Measurements from ENCODE around the gene CERS6. TPM values are rescaled to one million over a fixed set of nuclear protein-coding genes. Genes with fewer than 3 reads are reported as not detected.

The CERS6 gene
- total and polyA plus RNA-seq, 2 donors from 2014 or later, result 9.4 to 18.8 TPM

DNA sequence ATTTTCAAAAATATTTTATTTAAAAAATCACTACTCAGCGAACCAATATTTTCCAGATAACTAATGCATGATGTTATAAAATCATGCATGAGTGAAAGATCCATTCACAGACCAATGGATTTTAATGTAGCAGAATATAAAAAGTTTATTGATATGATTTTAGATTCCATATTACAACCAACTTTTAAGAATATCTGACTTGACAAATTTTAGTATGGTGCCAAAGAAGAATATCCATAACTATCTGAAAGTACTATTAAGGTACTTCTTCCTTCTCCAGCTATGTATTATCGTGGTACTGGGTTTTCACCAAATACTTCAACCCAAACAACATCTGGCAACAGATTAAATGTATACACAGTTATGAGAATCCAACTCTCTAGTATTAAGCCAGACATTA, 246.5 kb downstream of the CERS6 start:
- Histone ChIP-seq H3K9ac (ENCODE audit: low read length in 3 of 3) (no peak overlapping the region), H3K27ac (ENCODE audit: low read depth in 2 of 2, low read length in 2 of 2) (no peak overlapping the region), H3K9me3 (ENCODE audit: control insufficient read depth in 2 of 3, insufficient read depth in 1 of 3, low read length in 3 of 3) (no peaks in the 10 kb centered on the region), H3K4me3 (ENCODE audit: low read length in 3 of 3) (no peak overlapping the region), H3K36me3 (ENCODE audit: control insufficient read depth in 2 of 3, insufficient read depth in 3 of 3, low read length in 3 of 3) (no peaks in the 10 kb centered on the region), H3K4me1 (ENCODE audit: control insufficient read depth in 2 of 3, insufficient read depth in 2 of 3, low read depth in 1 of 3, low read length in 3 of 3) (no peaks in the 10 kb centered on the region), H3K27me3 (ENCODE audit: control insufficient read depth, insufficient read depth, low read length) (no peaks in the 10 kb centered on the region)
- no peak for DNase-seq
- no peak for FAIRE-seq
- intact Hi-C loops (cut with DNase I), result no loop called here
- TF ChIP-seq, protein P1, sequence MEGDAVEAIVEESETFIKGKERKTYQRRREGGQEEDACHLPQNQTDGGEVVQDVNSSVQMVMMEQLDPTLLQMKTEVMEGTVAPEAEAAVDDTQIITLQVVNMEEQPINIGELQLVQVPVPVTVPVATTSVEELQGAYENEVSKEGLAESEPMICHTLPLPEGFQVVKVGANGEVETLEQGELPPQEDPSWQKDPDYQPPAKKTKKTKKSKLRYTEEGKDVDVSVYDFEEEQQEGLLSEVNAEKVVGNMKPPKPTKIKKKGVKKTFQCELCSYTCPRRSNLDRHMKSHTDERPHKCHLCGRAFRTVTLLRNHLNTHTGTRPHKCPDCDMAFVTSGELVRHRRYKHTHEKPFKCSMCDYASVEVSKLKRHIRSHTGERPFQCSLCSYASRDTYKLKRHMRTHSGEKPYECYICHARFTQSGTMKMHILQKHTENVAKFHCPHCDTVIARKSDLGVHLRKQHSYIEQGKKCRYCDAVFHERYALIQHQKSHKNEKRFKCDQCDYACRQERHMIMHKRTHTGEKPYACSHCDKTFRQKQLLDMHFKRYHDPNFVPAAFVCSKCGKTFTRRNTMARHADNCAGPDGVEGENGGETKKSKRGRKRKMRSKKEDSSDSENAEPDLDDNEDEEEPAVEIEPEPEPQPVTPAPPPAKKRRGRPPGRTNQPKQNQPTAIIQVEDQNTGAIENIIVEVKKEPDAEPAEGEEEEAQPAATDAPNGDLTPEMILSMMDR (IDR thresholded peaks at IDR 0.05; ENCODE audit: borderline replicate concordance, extremely low read depth, insufficient read depth), result no peak

DNA sequence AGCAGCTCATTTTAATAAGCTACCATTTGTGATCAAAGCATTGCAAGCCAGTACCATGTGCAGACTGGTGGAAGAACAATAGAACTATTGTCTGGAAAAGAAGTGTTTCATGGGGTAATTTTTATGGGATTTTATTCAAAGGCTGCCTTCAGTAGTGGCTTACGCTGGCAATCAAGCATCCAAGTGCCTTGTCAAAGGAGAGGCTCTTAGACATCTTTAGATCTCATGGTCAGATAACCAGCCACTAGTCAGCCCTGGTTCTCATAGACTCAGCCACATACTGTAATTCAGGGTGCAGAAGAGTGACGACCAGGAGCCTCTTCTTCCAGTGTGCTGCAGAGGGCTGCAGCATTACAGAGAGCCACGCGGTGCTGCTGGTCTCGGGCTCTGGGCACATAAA, 247.9 kb downstream of the CERS6 start:
- H3K27me3 ChIP-seq (ENCODE audit: control insufficient read depth, insufficient read depth, low read length), result no peaks in the 10 kb centered on the region
- peak in 1 of 5 donors; percentile 8 for DNase-seq
- FAIRE-seq, result no peak
- H3K27ac ChIP-seq (ENCODE audit: low read depth in 2 of 2, low read length in 2 of 2), result no peak overlapping the region
- H3K4me1 ChIP-seq (ENCODE audit: control insufficient read depth in 2 of 3, insufficient read depth in 2 of 3, low read depth in 1 of 3, low read length in 3 of 3), result no peaks in the 10 kb centered on the region
- H3K4me3 ChIP-seq (ENCODE audit: low read length in 3 of 3), result no peak overlapping the region
- no peaks in the 10 kb centered on the region for H3K9me3 ChIP-seq (ENCODE audit: control insufficient read depth in 2 of 3, insufficient read depth in 1 of 3, low read length in 3 of 3)
- intact Hi-C loops (cut with DNase I), result no loop called here
- H3K36me3 ChIP-seq (ENCODE audit: control insufficient read depth in 2 of 3, insufficient read depth in 3 of 3, low read length in 3 of 3), result no peaks in the 10 kb centered on the region
- H3K9ac ChIP-seq (ENCODE audit: low read length in 3 of 3), result no peak overlapping the region
- TF ChIP-seq, protein P1 (IDR thresholded peaks at IDR 0.05; ENCODE audit: borderline replicate concordance, extremely low read depth, insufficient read depth), result no peak

DNA sequence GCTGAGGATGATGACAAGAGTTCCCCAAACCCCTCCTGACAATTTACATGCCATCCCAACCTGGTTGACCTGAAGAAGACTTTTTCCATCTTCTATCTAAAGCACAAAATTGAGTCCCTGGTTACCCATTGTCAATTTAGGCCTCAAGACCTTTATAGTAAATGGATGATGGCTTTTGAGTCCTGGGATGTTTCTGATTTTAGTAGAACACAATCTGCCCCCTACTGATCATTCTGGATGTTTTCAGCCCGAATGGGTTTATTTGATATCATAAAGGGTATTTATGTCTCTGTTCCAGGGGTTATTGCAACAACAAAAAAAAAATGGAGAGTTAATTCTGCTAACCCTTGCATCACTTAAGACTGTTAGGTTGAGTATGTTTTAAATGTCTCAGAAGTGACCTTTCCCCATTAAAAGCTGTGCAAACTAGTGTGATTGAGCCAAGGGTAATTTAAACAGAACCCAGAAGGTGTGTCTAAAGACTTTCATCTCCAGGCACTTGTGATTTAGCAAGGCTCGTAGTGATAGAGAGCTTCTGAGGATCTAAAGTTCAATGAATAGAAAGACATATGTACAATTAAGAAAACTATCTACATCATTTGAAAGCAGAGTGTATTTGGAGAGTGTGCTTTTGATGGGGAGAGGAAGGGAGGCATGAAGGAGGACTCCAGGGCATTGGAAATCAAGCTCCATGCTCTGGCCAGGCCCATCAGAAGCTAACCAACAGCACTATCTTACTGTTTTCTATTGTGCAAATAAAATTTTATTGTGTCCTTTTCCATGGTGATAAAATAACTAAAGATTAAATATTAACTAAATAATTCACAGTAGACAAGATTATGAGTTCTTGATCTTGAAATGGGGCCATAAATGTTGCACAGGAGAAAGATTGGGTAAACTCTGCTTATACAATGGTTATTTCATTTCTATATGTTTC, 249.7 kb downstream of the CERS6 start:
- Histone ChIP-seq H3K4me3 (ENCODE audit: low read length in 3 of 3) (no peak overlapping the region), H3K9ac (ENCODE audit: low read length in 3 of 3) (no peak overlapping the region), H3K4me1 (ENCODE audit: control insufficient read depth in 2 of 3, insufficient read depth in 2 of 3, low read depth in 1 of 3, low read length in 3 of 3) (no peaks in the 10 kb centered on the region), H3K27ac (ENCODE audit: low read depth in 2 of 2, low read length in 2 of 2) (no peak overlapping the region), H3K9me3 (ENCODE audit: control insufficient read depth in 2 of 3, insufficient read depth in 1 of 3, low read length in 3 of 3) (no peaks in the 10 kb centered on the region), H3K36me3 (ENCODE audit: control insufficient read depth in 2 of 3, insufficient read depth in 3 of 3, low read length in 3 of 3) (no peaks in the 10 kb centered on the region), H3K27me3 (ENCODE audit: control insufficient read depth, insufficient read depth, low read length) (no peaks in the 10 kb centered on the region)
- intact Hi-C loops (cut with DNase I), result no loop called here
- DNase-seq (peak in 2 of 5 donors; percentile 12 to 22), FAIRE-seq (no peak)
- TF ChIP-seq, protein P1 (IDR thresholded peaks at IDR 0.05; ENCODE audit: borderline replicate concordance, extremely low read depth, insufficient read depth), result peak; percentile 23

Measured in kidney (tissue), 14 donors.